NB4 (cell line): ENCODE results near the gene STK16.

Source experiments
- POLR2A ChIP-seq: IDR thresholded peaks from 2 replicates; pipeline ENCODE4 v1.6.1; 2011; ENCODE audit warnings: mild to moderate bottlenecking; ENCODE audit not compliant: insufficient read length; ENCODE audit errors: extremely low read depth
- TF ChIP-seq, protein P1 (sequence below): IDR thresholded peaks from one replicate; pipeline ENCODE4 v1.5.1; 2012; ENCODE audit warnings: low read depth, low read length
- TF ChIP-seq, protein P2 (sequence below): IDR thresholded peaks from 2 replicates; pipeline ENCODE4 v1.6.1; 2011; ENCODE audit warnings: low read depth, low read length

DNA sequence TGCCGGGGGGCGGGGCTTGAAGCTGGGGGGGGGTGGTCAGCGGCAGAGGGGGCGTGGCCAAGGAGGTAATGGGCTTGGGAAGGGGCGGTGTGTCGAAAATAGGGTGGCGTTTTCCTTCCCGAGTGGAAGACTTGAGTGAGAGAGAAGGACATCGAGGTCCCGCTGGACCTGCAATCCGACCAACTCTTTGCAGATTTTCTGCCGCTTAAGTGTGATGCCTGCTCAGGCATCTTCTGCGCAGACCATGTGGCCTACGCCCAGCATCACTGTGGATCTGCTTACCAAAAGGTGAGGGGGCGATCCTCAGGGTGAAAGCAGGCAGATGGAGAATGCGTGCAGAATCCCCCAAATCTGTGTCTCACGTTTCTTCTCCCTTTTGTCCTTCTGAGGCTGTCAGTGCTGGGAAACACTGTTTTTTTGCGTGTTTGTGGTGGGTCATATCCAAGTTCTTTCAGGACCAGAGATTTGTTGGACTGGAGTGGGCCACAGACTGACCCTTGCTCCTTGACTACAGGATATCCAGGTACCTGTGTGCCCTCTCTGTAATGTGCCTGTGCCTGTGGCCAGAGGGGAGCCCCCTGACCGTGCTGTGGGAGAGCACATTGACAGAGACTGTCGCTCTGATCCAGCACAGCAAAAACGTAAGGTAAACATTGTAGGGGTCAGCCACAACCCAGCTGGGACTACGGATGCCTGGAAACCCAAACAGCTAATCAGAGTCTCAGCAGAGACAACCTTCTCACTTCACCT, 38.0 kb upstream of the STK16 start:
- TF ChIP-seq, protein P1, sequence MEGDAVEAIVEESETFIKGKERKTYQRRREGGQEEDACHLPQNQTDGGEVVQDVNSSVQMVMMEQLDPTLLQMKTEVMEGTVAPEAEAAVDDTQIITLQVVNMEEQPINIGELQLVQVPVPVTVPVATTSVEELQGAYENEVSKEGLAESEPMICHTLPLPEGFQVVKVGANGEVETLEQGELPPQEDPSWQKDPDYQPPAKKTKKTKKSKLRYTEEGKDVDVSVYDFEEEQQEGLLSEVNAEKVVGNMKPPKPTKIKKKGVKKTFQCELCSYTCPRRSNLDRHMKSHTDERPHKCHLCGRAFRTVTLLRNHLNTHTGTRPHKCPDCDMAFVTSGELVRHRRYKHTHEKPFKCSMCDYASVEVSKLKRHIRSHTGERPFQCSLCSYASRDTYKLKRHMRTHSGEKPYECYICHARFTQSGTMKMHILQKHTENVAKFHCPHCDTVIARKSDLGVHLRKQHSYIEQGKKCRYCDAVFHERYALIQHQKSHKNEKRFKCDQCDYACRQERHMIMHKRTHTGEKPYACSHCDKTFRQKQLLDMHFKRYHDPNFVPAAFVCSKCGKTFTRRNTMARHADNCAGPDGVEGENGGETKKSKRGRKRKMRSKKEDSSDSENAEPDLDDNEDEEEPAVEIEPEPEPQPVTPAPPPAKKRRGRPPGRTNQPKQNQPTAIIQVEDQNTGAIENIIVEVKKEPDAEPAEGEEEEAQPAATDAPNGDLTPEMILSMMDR = no peak
- no peak for TF ChIP-seq POLR2A
- TF ChIP-seq, protein P2, sequence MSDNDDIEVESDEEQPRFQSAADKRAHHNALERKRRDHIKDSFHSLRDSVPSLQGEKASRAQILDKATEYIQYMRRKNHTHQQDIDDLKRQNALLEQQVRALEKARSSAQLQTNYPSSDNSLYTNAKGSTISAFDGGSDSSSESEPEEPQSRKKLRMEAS = no peak
